Measurements from ENCODE around the gene ARMC7.

DNA sequence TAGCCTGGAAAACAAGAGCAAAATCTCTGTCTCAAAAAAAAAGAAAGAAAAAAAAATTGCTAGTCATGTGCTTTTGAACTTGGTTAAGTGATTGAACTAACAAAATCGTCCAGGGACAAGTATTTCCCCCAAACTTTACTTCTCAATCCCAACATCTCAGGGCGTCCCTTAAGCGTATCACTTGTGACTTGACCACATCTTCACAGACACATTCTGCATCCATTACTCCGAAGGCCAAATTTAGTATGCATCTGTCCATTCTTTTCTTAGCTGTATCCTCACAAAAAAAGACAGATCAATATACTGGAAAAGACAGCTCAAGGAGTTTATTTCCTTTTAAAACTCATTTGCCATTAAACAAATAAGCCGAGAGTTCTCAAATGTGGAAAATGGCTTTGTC lies 50.4 kb downstream of the ARMC7 start:
- TF ChIP-seq CTCF (IDR thresholded peaks at IDR 0.05; ENCODE audit: low read length) (no peak), EZH2 (optimal IDR thresholded peaks at IDR 0.05; ENCODE audit: low read depth, low read length) (no peak)
